Measurements from ENCODE around the gene PYROXD2. TPM values are rescaled to one million over a fixed set of nuclear protein-coding genes. Genes with fewer than 3 reads are reported as not detected.

Gene PYROXD2
- total RNA-seq, 1 experiment from 2014 or later: 7.0 TPM

- H3K4me1 Mint-ChIP-seq (ENCODE audit: low read depth, unreplicated experiment): no peaks in the 10 kb centered on the region
- no peaks in the 10 kb centered on the region for H3K9me3 Mint-ChIP-seq (ENCODE audit: low read depth, unreplicated experiment)
- H3K4me3 Mint-ChIP-seq (ENCODE audit: low read depth, unreplicated experiment): no peak overlapping the region
- TF ChIP-seq CTCF (IDR thresholded peaks at IDR 0.05; ENCODE audit: unreplicated experiment): no peak
- no peaks in the 10 kb centered on the region for H3K27me3 Mint-ChIP-seq (ENCODE audit: unreplicated experiment)
- no peak overlapping the region for H3K27ac Mint-ChIP-seq (ENCODE audit: unreplicated experiment)
- no peak for DNase-seq
- no TSS peak for BruUV-seq (replicated peaks)
- intact Hi-C loops (cut with micrococcal nuclease; ENCODE audit: unreplicated experiment): no loop called here
- peaks cover 6% of the 10 kb centered on the region for H3K36me3 Mint-ChIP-seq (ENCODE audit: insufficient read depth, unreplicated experiment)
- CTCF ChIA-PET: no interaction called here
These were observed 4.2 kb downstream of the PYROXD2 start for GRCh38 chr10:98410759-98411158.

- intact Hi-C loops (cut with micrococcal nuclease; ENCODE audit: unreplicated experiment): no loop called here
- CTCF ChIA-PET: no interaction called here
- Mint-ChIP-seq H3K27ac (ENCODE audit: unreplicated experiment) (no peak overlapping the region), H3K27me3 (ENCODE audit: unreplicated experiment) (no peaks in the 10 kb centered on the region), H3K36me3 (ENCODE audit: insufficient read depth, unreplicated experiment) (peaks cover 6% of the 10 kb centered on the region), H3K9me3 (ENCODE audit: low read depth, unreplicated experiment) (no peaks in the 10 kb centered on the region), H3K4me3 (ENCODE audit: low read depth, unreplicated experiment) (no peak overlapping the region), H3K4me1 (ENCODE audit: low read depth, unreplicated experiment) (no peaks in the 10 kb centered on the region)
- no TSS peak for BruUV-seq (replicated peaks)
- DNase-seq: no peak
- no peak for TF ChIP-seq CTCF (IDR thresholded peaks at IDR 0.05; ENCODE audit: unreplicated experiment)
These were observed 4.7 kb downstream of the PYROXD2 start for GRCh38 chr10:98410135-98410743.

GRCh38 chr10:98408799-98409198 lies 6.2 kb downstream of the PYROXD2 start:
- CTCF ChIA-PET: interaction anchor here (0.5 to 0.7 kb wide), 3 partner anchors 46 to 1182 kb away, joined by 3 to 4 read pairs (median 3); no protein-coding TSS in a partner anchor
- no peaks in the 10 kb centered on the region for H3K9me3 Mint-ChIP-seq (ENCODE audit: low read depth, unreplicated experiment)
- no peak overlapping the region for H3K4me3 Mint-ChIP-seq (ENCODE audit: low read depth, unreplicated experiment)
- no peak for TF ChIP-seq CTCF (IDR thresholded peaks at IDR 0.05; ENCODE audit: unreplicated experiment)
- intact Hi-C loops (cut with micrococcal nuclease; ENCODE audit: unreplicated experiment): no loop called here
- H3K36me3 Mint-ChIP-seq (ENCODE audit: insufficient read depth, unreplicated experiment): no peaks in the 10 kb centered on the region
- no peaks in the 10 kb centered on the region for H3K4me1 Mint-ChIP-seq (ENCODE audit: low read depth, unreplicated experiment)
- BruUV-seq (replicated peaks): no TSS peak
- no peaks in the 10 kb centered on the region for H3K27me3 Mint-ChIP-seq (ENCODE audit: unreplicated experiment)
- no peak for DNase-seq
- no peak overlapping the region for H3K27ac Mint-ChIP-seq (ENCODE audit: unreplicated experiment)

GRCh38 chr10:98407744-98408241 lies 7.2 kb downstream of the PYROXD2 start:
- Mint-ChIP-seq H3K27ac (ENCODE audit: unreplicated experiment) (no peak overlapping the region), H3K27me3 (ENCODE audit: unreplicated experiment) (no peaks in the 10 kb centered on the region), H3K36me3 (ENCODE audit: insufficient read depth, unreplicated experiment) (no peaks in the 10 kb centered on the region), H3K4me3 (ENCODE audit: low read depth, unreplicated experiment) (no peak overlapping the region), H3K9me3 (ENCODE audit: low read depth, unreplicated experiment) (no peaks in the 10 kb centered on the region), H3K4me1 (ENCODE audit: low read depth, unreplicated experiment) (no peaks in the 10 kb centered on the region)
- DNase-seq: no peak
- TF ChIP-seq CTCF (IDR thresholded peaks at IDR 0.05; ENCODE audit: unreplicated experiment): no peak
- intact Hi-C loops (cut with micrococcal nuclease; ENCODE audit: unreplicated experiment): no loop called here
- CTCF ChIA-PET: no interaction called here
- BruUV-seq (replicated peaks): no TSS peak
